ENCODE results near the gene NEUROG3.

DNA sequence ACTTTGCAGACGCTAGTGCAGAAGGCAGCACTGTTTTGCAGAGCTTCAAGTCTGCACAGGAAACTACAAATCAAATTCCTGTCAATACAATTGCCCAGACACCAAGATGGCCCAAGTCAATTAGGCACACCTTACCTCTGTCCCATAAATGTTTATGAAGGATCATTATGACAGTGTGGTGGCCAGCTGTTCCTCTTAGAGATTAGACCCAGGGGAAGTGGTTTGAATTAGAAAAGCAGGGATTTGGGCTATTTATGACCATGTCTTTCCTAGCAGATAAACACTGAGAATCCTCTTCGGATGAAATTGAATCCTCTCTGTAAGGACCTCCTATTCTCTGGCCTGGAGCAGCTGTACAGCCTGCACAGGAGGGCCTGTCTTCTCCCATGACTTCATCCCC lies 9.9 kb upstream of the NEUROG3 start:
- TF ChIP-seq POLR2A (IDR thresholded peaks at IDR 0.05; ENCODE audit: low read length) (no peak), GATA1 (IDR thresholded peaks at IDR 0.05; ENCODE audit: low read depth, low read length) (no peak)
